HCT116 (cell line): ENCODE measurements around the gene PCDHA3. TPM values are rescaled to one million over a fixed set of nuclear protein-coding genes. Genes with fewer than 3 reads are reported as not detected.

ENCODE experiments used
- ATAC-seq: fragments of 200-7000 bp; cut with Tn5 transposase; 2 replicates; pipeline ENCODE4 v1.9.1; 2020; ENCODE audit warnings: mild to moderate bottlenecking, moderate library complexity
- BruUV-seq: library from RNA; stranded (reverse); fragments of 400-500 nt; replicated peaks from 2 replicates; lab custom pipeline; 2021; lab: Mats Ljungman, UMichigan
- CTCF ChIA-PET: fragments of 300-600 bp; sonication (Branson Sonifier 250); formaldehyde crosslinking; loops from one replicate; lab custom pipeline; 2021; ENCODE audit warnings: antibody characterized with exemption; lab: Charles Lee
- POLR2A ChIA-PET: fragments of 300-600, 350-600 bp; sonication (Branson Sonifier 250); formaldehyde crosslinking; loops from one replicate; lab custom pipeline; 2021; ENCODE audit warnings: antibody characterized with exemption; lab: Charles Lee
- RAD21 ChIA-PET, 2 experiments: fragments of 300-600 bp; sonication (Branson Sonifier 250); formaldehyde crosslinking; loops; one replicate each; lab custom pipeline; 2023; ENCODE audit warnings: low total read pairs in 2 of 2; ENCODE audit not compliant: uncharacterized antibody in 2 of 2, unreplicated experiment in 2 of 2, low non-redundant PET in 1 of 2; lab: Charles Lee
- DNase-seq: peaks from one replicate; pipeline ENCODE4 v3.0.0-alpha.2; 2010; ENCODE audit warnings: low read depth, low spot score
- H2AFZ ChIP-seq: fragments of 200-600 bp; shearing (Covaris generic), sonication (generic); 2 replicates; pipeline ENCODE4 v1.6.1; 2017; ENCODE audit warnings: low read depth, mixed run types, mixed read lengths, antibody characterized with exemption, low read length; ENCODE audit not compliant: poor library complexity, severe bottlenecking
- H3K27ac ChIP-seq: 2 replicates; pipeline ENCODE4 v1.5.1; 2012; ENCODE audit warnings: low read depth, low read length
- H3K27me3 ChIP-seq: fragments of 200-600 bp; sonication (generic); 2 replicates; pipeline ENCODE4 v1.6.1; 2016; ENCODE audit warnings: mixed run types, low read length, mixed read lengths; ENCODE audit not compliant: insufficient read depth
- H3K36me3 ChIP-seq, 2 experiments: fragments of 200-500 bp in 1 of 2; fragments of 200-600 bp in 1 of 2; sonication (Bioruptor generic) in 1 of 2; sonication (generic) in 1 of 2; 2 replicates each; pipeline versions ENCODE4 v1.5.1 to v1.6.1; 2014 to 2016; ENCODE audit warnings: low read length in 2 of 2, inconsistent platforms in 1 of 2, mixed read lengths in 1 of 2, mixed run types in 1 of 2; ENCODE audit not compliant: insufficient read depth in 2 of 2, control insufficient read depth in 1 of 2
- H3K4me1 ChIP-seq, 2 experiments: fragments of 200-600 bp in 1 of 2; sonication (generic) in 1 of 2; 2 replicates each; pipeline versions ENCODE4 v1.5.1 to v1.6.1; 2012 to 2017; ENCODE audit warnings: low read length in 2 of 2, inconsistent platforms in 1 of 2, mild to moderate bottlenecking in 1 of 2, mixed read lengths in 1 of 2, mixed run types in 1 of 2, moderate library complexity in 1 of 2; ENCODE audit not compliant: insufficient read depth in 2 of 2, control insufficient read depth in 1 of 2
- H3K4me2 ChIP-seq: fragments of 200-600 bp; sonication (generic); 2 replicates; pipeline ENCODE4 v1.6.1; 2017; ENCODE audit warnings: mixed run types, low read length, mixed read lengths
- H3K4me3 ChIP-seq, 2 experiments: fragments of 200-600 bp in 1 of 2; sonication (generic) in 1 of 2; replicated peaks in 1 of 2; 2 replicates each; pipeline ENCODE4 v1.5.1; 2011 to 2016; ENCODE audit warnings: low read length in 2 of 2, control low read depth in 1 of 2, low read depth in 1 of 2, mild to moderate bottlenecking in 1 of 2, mixed read lengths in 1 of 2, mixed run types in 1 of 2
- H3K79me2 ChIP-seq: fragments of 200-600 bp; sonication (generic); 2 replicates; pipeline ENCODE4 v1.6.1; 2017; ENCODE audit warnings: mild to moderate bottlenecking, mixed run types, low read length, moderate library complexity, mixed read lengths; ENCODE audit not compliant: insufficient read depth
- H3K9ac ChIP-seq: fragments of 200-600 bp; sonication (generic); 2 replicates; pipeline ENCODE4 v1.6.1; 2016; ENCODE audit warnings: low read length, mixed read lengths
- H3K9me2 ChIP-seq: fragments of 200-600 bp; sonication (generic), shearing (Covaris generic); 2 replicates; pipeline ENCODE4 v1.6.1; 2017; ENCODE audit warnings: mixed run types, mild to moderate bottlenecking, moderate library complexity; ENCODE audit not compliant: insufficient read depth
- H3K9me3 ChIP-seq, 2 experiments: fragments of 200-500 bp in 1 of 2; fragments of 200-600 bp in 1 of 2; sonication (Bioruptor generic) in 1 of 2; sonication (generic) in 1 of 2; 2 replicates each; pipeline ENCODE4 v1.6.1; 2014 to 2017; ENCODE audit warnings: low read length in 2 of 2, mixed read lengths in 2 of 2, inconsistent platforms in 1 of 2, low read depth in 1 of 2, mild to moderate bottlenecking in 1 of 2, mixed run types in 1 of 2, moderate library complexity in 1 of 2; ENCODE audit not compliant: control insufficient read depth in 1 of 2, insufficient read depth in 1 of 2
- H4K20me1 ChIP-seq: fragments of 200-600 bp; sonication (generic), shearing (Covaris generic); 2 replicates; pipeline ENCODE4 v1.6.1; 2017; ENCODE audit warnings: mixed run types, mild to moderate bottlenecking, moderate library complexity; ENCODE audit not compliant: insufficient read depth
- ATF3 ChIP-seq: IDR thresholded peaks from 2 replicates; pipeline ENCODE4 v1.6.1; 2012
- CBX3 ChIP-seq: IDR thresholded peaks from 2 replicates; pipeline ENCODE4 v1.6.1; 2012; ENCODE audit warnings: low read depth
- CEBPB ChIP-seq: IDR thresholded peaks from 2 replicates; pipeline ENCODE4 v1.6.1; 2012; ENCODE audit warnings: low read depth
- CTCF ChIP-seq, 3 experiments: fragments of 200-600 bp in 1 of 3; sonication (generic) in 1 of 3; IDR thresholded peaks in 2 of 3; conservative IDR thresholded peaks in 1 of 3; 2 replicates each; pipeline ENCODE4 v1.5.1; 2012 to 2017; ENCODE audit warnings: low read depth in 2 of 3, low read length in 2 of 3, antibody characterized with exemption in 1 of 3, borderline replicate concordance in 1 of 3, control low read depth in 1 of 3, mild to moderate bottlenecking in 1 of 3, mixed read lengths in 1 of 3, mixed run types in 1 of 3, moderate library complexity in 1 of 3; ENCODE audit not compliant: insufficient read depth in 1 of 3
- EGR1 ChIP-seq: IDR thresholded peaks from 2 replicates; pipeline ENCODE4 v1.6.1; 2012; ENCODE audit warnings: low read depth
- ELF1 ChIP-seq: IDR thresholded peaks from 2 replicates; pipeline ENCODE4 v1.6.1; 2012; ENCODE audit warnings: low read depth, borderline replicate concordance
- EZH2phosphoT487 ChIP-seq: fragments of 200-600 bp; IDR thresholded peaks from 2 replicates; pipeline ENCODE4 v1.6.1; 2018; ENCODE audit warnings: antibody characterized with exemption, borderline replicate concordance
- FOSL1 ChIP-seq: IDR thresholded peaks from 2 replicates; pipeline ENCODE4 v1.6.1; 2012; ENCODE audit warnings: low read depth
- JUND ChIP-seq: IDR thresholded peaks from 2 replicates; pipeline ENCODE4 v1.6.1; 2012
- MAX ChIP-seq: IDR thresholded peaks from 2 replicates; pipeline ENCODE4 v1.6.1; 2012
- POLR2A ChIP-seq: IDR thresholded peaks from 2 replicates; pipeline ENCODE4 v1.7.0; 2011; ENCODE audit warnings: borderline replicate concordance; ENCODE audit not compliant: insufficient read depth, insufficient read length; ENCODE audit errors: extremely low read depth
- RAD21 ChIP-seq: IDR thresholded peaks from 2 replicates; pipeline ENCODE4 v1.6.1; 2012; ENCODE audit warnings: low read depth, mild to moderate bottlenecking
- SP1 ChIP-seq: IDR thresholded peaks from 2 replicates; pipeline ENCODE4 v1.6.1; 2012; ENCODE audit warnings: low read depth
- TCF7L2 ChIP-seq: IDR thresholded peaks from 2 replicates; pipeline ENCODE4 v1.7.0; 2011; ENCODE audit warnings: borderline replicate concordance, inconsistent platforms; ENCODE audit not compliant: insufficient read depth, insufficient read length; ENCODE audit errors: extremely low read depth
- ZFX ChIP-seq: fragments of 450-650 bp; IDR thresholded peaks from 2 replicates; pipeline ENCODE4 v1.6.1; 2017
- ZNF274 ChIP-seq: fragments of 200-500 bp; sonication (Bioruptor generic); IDR thresholded peaks from 2 replicates; pipeline ENCODE4 v1.6.1; 2014; ENCODE audit warnings: mild to moderate bottlenecking, low read depth, low read length, inconsistent platforms
- intact Hi-C: fragments of 100-400 bp; cut with micrococcal nuclease; formaldehyde crosslinking; loops from 2 replicates; pipeline ENCODE4 v1.10.0; 2022
- total RNA-seq: library from RNA; stranded (reverse); gene quantifications from one replicate; pipeline ENCODE4 v1.2.1, GENCODE V29; 2021; ENCODE audit not compliant: unreplicated experiment

PCDHA3 gene
- total RNA-seq, 1 experiment from 2014 or later: not detected

- Histone ChIP-seq H3K4me3 (no peak overlapping the region), H3K9ac (no peak overlapping the region), H3K79me2 (no peaks in the 10 kb centered on the region), H3K9me3 (peaks cover 22 to 41% of the 10 kb centered on the region in 2 experiments; a peak in 3 of 4 replicates), H3K27ac (no peak overlapping the region), H3K27me3 (no peaks in the 10 kb centered on the region), H3K9me2 (no peaks in the 10 kb centered on the region), H4K20me1 (no peaks in the 10 kb centered on the region), H3K36me3 (no peaks in the 10 kb centered on the region), H2AFZ (no peak overlapping the region), H3K4me2 (no peak overlapping the region), H3K4me1 (no peaks in the 10 kb centered on the region)
- DNase-seq (no peak), ATAC-seq (no peak)
- intact Hi-C loops: no loop called here
- ChIA-PET POLR2A (no interaction called here), RAD21 (no interaction called here), CTCF (no interaction called here)
- TF ChIP-seq RAD21: no peak
- no peak for TF ChIP-seq ATF3
- no peak for TF ChIP-seq POLR2A
- peak; percentile 99 for TF ChIP-seq ZNF274
- no peak for TF ChIP-seq CEBPB
- TF ChIP-seq JUND: no peak
- no peak for TF ChIP-seq TCF7L2
- BruUV-seq: no TSS peak
These were observed 36.5 kb upstream of the PCDHA3 start for GRCh38 chr5:140764177-140764973.

GRCh38 chr5:140767444-140767843 is 33.4 kb upstream of the PCDHA3 start:
- Histone ChIP-seq H3K36me3 (no peaks in the 10 kb centered on the region), H3K4me1 (no peaks in the 10 kb centered on the region), H3K27me3 (no peaks in the 10 kb centered on the region), H3K79me2 (no peaks in the 10 kb centered on the region), H3K9me2 (no peaks in the 10 kb centered on the region), H3K9me3 (peaks cover 22 to 51% of the 10 kb centered on the region in 2 experiments; a peak in 3 of 4 replicates), H2AFZ (no peak overlapping the region), H4K20me1 (no peaks in the 10 kb centered on the region), H3K9ac (no peak overlapping the region), H3K4me3 (no peak overlapping the region), H3K27ac (no peak overlapping the region), H3K4me2 (no peak overlapping the region)
- BruUV-seq: no TSS peak
- ATAC-seq (no peak), DNase-seq (no peak)
- CTCF ChIA-PET: no interaction called here
- RAD21 ChIA-PET: no interaction called here
- POLR2A ChIA-PET: no interaction called here
- intact Hi-C loops: no loop called here
- TF ChIP-seq EGR1 (no peak), CTCF (IDR thresholded peaks at IDR 0.05 in 2 of 3, conservative IDR thresholded peaks at IDR 0.05 in 1 of 3; ENCODE audit: borderline replicate concordance in 1 of 3, insufficient read depth in 1 of 3, low read depth in 2 of 3, low read length in 2 of 3) (no peak), JUND (no peak), SP1 (no peak), FOSL1 (no peak), ZFX (no peak), POLR2A (no peak), CEBPB (no peak), MAX (no peak), ELF1 (no peak), EZH2phosphoT487 (no peak), CBX3 (no peak)
